BE2C (cell line): ENCODE measurements around the gene OPCML.

Source experiments
- DNase-seq: peaks from one replicate; pipeline ENCODE4 v3.0.0-alpha.2; 2020
- H3K27me3 ChIP-seq: fragments of 250-450 bp; sonication (Bioruptor Pico); 2 replicates; pipeline ENCODE4 v1.5.1; 2020; ENCODE audit warnings: mild to moderate bottlenecking
- H3K36me3 ChIP-seq: fragments of 250-450 bp; sonication (Bioruptor Pico); 2 replicates; pipeline ENCODE4 v1.5.1; 2020; ENCODE audit warnings: mild to moderate bottlenecking
- H3K4me1 ChIP-seq: fragments of 250-450 bp; sonication (Bioruptor Pico); 2 replicates; pipeline ENCODE4 v1.5.1; 2020
- H3K4me3 ChIP-seq: 2 replicates; pipeline ENCODE4 v1.5.1; 2011; ENCODE audit warnings: low read depth, low read length
- H3K9me3 ChIP-seq: fragments of 250-450 bp; sonication (Bioruptor Pico); 2 replicates; pipeline ENCODE4 v1.5.1; 2020
- CTCF ChIP-seq: IDR thresholded peaks from 2 replicates; pipeline ENCODE4 v1.5.1; 2012; ENCODE audit warnings: mild to moderate bottlenecking, low read depth, low read length

Gene OPCML

GRCh38 chr11:133531458-133531857 is 843 bp downstream of the OPCML start:
- Histone ChIP-seq H3K36me3 (no peaks in the 10 kb centered on the region), H3K4me3 (no peak overlapping the region), H3K9me3 (no peaks in the 10 kb centered on the region), H3K27me3 (peaks cover 45% of the 10 kb centered on the region), H3K4me1 (no peaks in the 10 kb centered on the region)
- TF ChIP-seq CTCF, result no peak
- DNase-seq, result no peak

DNA sequence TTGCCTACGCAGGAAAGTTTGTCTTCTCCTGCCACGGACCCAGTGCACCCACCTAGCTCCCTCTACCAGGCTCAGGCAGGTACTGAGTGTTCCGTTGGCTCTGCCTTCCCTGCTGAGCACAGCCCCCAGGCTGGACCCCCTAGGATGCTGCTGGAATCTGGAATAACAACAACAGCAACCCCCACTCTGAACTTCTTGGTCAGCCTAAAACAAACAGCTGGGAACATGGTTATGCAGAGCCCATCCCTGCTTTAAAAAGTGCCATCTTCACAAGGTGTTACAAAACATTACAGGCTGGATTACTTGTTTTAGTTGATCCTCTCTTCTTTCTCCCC is 1.8 kb downstream of the OPCML start:
- no peak for DNase-seq
- Histone ChIP-seq H3K27me3 (peaks cover 45% of the 10 kb centered on the region), H3K9me3 (no peaks in the 10 kb centered on the region), H3K4me1 (no peaks in the 10 kb centered on the region), H3K4me3 (no peak overlapping the region), H3K36me3 (no peaks in the 10 kb centered on the region)
- TF ChIP-seq CTCF, result no peak

DNA sequence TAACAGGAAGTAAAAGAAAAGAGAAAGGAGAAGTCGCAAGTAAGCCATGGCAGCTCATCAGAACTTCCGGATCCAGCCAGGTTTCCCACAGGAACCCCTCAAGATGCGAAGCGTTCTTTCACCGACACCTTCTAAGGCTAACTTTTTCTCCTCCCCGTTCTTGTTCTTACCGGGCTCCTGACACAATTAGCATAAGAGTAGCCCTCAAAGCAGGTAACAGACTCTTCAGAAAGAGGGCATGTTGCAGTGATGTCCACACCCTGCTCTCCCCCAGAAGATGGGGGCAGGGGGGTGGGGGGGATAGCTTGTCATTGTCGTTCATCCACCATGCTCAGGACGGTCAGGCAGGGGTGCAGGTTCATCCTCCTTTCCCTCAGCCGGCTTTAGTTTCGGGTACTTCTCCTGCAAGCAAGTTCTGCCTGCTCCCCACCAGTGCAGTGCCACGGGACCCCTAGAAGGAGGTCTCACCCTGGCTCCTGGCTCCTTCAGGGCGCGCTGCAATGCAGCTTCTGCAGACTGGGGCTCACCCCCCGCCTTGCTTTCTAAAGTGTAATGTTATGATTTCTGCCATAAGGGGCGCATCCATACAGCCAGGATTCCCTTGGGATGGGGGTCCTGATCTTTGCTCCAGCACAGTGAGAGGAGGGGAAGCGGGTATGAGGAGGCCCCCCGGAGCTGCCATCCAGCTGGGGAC is 2.3 kb downstream of the OPCML start:
- no peak overlapping the region for H3K4me3 ChIP-seq
- TF ChIP-seq CTCF, result no peak
- H3K27me3 ChIP-seq, result peaks cover 45% of the 10 kb centered on the region
- no peaks in the 10 kb centered on the region for H3K4me1 ChIP-seq
- no peaks in the 10 kb centered on the region for H3K9me3 ChIP-seq
- DNase-seq, result no peak
- no peaks in the 10 kb centered on the region for H3K36me3 ChIP-seq

DNA sequence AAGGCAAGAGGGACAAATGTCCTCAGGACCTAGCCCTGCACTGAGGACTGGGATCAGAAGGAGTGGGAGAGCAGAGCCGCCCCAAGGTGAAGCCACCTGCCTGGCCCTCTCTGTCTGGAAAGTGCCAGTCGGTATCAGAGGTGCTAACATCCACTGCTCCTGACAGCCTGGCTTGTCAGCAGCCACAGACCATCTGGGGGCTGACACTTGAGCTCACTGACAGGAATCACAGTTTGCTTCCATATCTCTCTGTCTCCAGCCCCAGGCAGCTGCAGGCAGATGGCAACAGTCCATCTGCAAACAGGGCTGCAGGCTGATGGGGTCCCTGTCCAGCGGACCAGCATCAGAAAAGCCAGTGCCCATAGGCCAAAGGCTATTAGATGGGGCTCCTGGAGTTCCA is 5.5 kb downstream of the OPCML start:
- H3K4me3 ChIP-seq, result no peak overlapping the region
- DNase-seq, result no peak
- no peaks in the 10 kb centered on the region for H3K9me3 ChIP-seq

GRCh38 chr11:133525976-133526375 is 6.3 kb downstream of the OPCML start:
- DNase-seq, result no peak
- no peak for TF ChIP-seq CTCF
- no peak overlapping the region for H3K4me3 ChIP-seq
- H3K9me3 ChIP-seq, result no peaks in the 10 kb centered on the region
- peaks cover 24% of the 10 kb centered on the region for H3K27me3 ChIP-seq
- H3K36me3 ChIP-seq, result no peaks in the 10 kb centered on the region
- no peaks in the 10 kb centered on the region for H3K4me1 ChIP-seq

More for the DNA sequence above, 5.5 kb downstream of the OPCML start:
- TF ChIP-seq CTCF, result no peak
- H3K27me3 ChIP-seq, result peaks cover 30% of the 10 kb centered on the region
- no peaks in the 10 kb centered on the region for H3K4me1 ChIP-seq
- no peaks in the 10 kb centered on the region for H3K36me3 ChIP-seq

DNA sequence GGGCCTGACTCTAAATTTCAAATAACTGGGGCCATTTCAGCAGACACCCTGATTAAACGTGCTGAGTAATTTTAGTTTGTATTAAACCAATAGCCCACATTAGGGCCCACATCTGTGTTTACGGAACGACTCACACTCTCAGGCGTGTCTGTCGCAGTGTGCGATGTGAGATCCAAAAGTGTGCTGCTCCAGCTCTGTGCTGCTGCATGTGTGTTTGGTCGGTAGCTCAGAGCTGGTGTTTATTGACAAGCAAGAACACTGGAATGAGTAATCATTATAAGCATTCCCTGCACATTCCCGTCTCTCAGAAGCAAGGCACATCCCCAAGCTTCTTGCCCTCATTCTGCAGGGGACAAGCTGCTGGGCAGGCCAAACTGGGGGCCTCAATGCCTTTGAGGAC is 7.8 kb downstream of the OPCML start:
- peaks cover 12% of the 10 kb centered on the region for H3K27me3 ChIP-seq
- H3K4me3 ChIP-seq, result no peak overlapping the region
- H3K4me1 ChIP-seq, result no peaks in the 10 kb centered on the region
- no peaks in the 10 kb centered on the region for H3K36me3 ChIP-seq
- DNase-seq, result no peak
- H3K9me3 ChIP-seq, result no peaks in the 10 kb centered on the region
- TF ChIP-seq CTCF, result no peak
